Naive thymus-derived CD4-positive, alpha-beta T cell (primary cell): Measurements from ENCODE around the gene RNF8. TPM values are rescaled to one million over a fixed set of nuclear protein-coding genes. Genes with fewer than 3 reads are reported as not detected.

ENCODE experiments used
- ATAC-seq: fragments of 150-1000 bp; cut with Tn5 transposase; 2 replicates; pipeline ENCODE4 v1.10.0; 2021; ENCODE audit warnings: mild to moderate bottlenecking, moderate library complexity
- CTCF ChIA-PET: fragments of 350-600 bp; sonication (Branson Sonifier 250); formaldehyde crosslinking; loops from one replicate; lab custom pipeline; 2021; ENCODE audit warnings: antibody characterized with exemption; lab: Charles Lee
- POLR2A ChIA-PET: fragments of 350-600 bp; sonication (Branson Sonifier 250); formaldehyde crosslinking; loops from one replicate; lab custom pipeline; 2021; ENCODE audit warnings: antibody characterized with exemption, inconsistent platforms; lab: Charles Lee
- DNase-seq, 9 donors: peaks; one replicate each; pipeline versions ENCODE4 v3.0.0 to v3.0.0-alpha.2; 2020 to 2022; ENCODE audit warnings: mixed read lengths in 1 of 9
- H3K27ac ChIP-seq: one replicate; pipeline ENCODE4 v1.7.0; 2013; ENCODE audit warnings: mild to moderate bottlenecking, low read depth, low read length, moderate library complexity
- H3K27me3 ChIP-seq, 2 donors: one replicate each; pipeline ENCODE4 v1.7.0; 2013; ENCODE audit warnings: low read length in 2 of 2, mild to moderate bottlenecking in 2 of 2, moderate library complexity in 2 of 2; ENCODE audit not compliant: control insufficient read depth in 2 of 2, insufficient read depth in 2 of 2
- H3K36me3 ChIP-seq, 3 experiments: 1 replicate in 2 of 3; 2 replicates in 1 of 3; pipeline ENCODE4 v1.7.0; 2013; ENCODE audit warnings: low read length in 3 of 3, mild to moderate bottlenecking in 3 of 3, moderate library complexity in 1 of 3; ENCODE audit not compliant: insufficient read depth in 3 of 3, control insufficient read depth in 2 of 3
- H3K4me1 ChIP-seq, 2 donors: one replicate each; pipeline ENCODE4 v1.7.0; 2013; ENCODE audit warnings: low read length in 2 of 2, mild to moderate bottlenecking in 2 of 2, moderate library complexity in 1 of 2; ENCODE audit not compliant: control insufficient read depth in 2 of 2, insufficient read depth in 2 of 2
- H3K4me3 ChIP-seq: 2 replicates; pipeline ENCODE4 v1.7.0; 2013; ENCODE audit warnings: mild to moderate bottlenecking, low read length
- H3K9me3 ChIP-seq, 3 experiments: 1 replicate in 2 of 3; 2 replicates in 1 of 3; pipeline ENCODE4 v1.7.0; 2013; ENCODE audit warnings: low read length in 3 of 3; ENCODE audit not compliant: control insufficient read depth in 2 of 3
- H3K27ac Mint-ChIP-seq, 9 donors: one replicate each; pipeline ENCODE4 v1.8.0; 2020 to 2022; ENCODE audit warnings: mixed read lengths in 9 of 9, mild to moderate bottlenecking in 8 of 9, moderate library complexity in 5 of 9, inconsistent platforms in 2 of 9
- H3K27me3 Mint-ChIP-seq, 5 donors: one replicate each; pipeline ENCODE4 v1.8.0; 2021 to 2022; ENCODE audit warnings: mixed read lengths in 5 of 5, mild to moderate bottlenecking in 1 of 5
- H3K36me3 Mint-ChIP-seq, 5 donors: one replicate each; pipeline ENCODE4 v1.8.0; 2020 to 2022; ENCODE audit warnings: mixed read lengths in 5 of 5, mild to moderate bottlenecking in 3 of 5, inconsistent platforms in 1 of 5
- H3K4me1 Mint-ChIP-seq, 7 donors: one replicate each; pipeline ENCODE4 v1.8.0; 2020 to 2022; ENCODE audit warnings: mixed read lengths in 7 of 7, mild to moderate bottlenecking in 3 of 7, inconsistent platforms in 1 of 7
- H3K4me3 Mint-ChIP-seq, 10 donors: one replicate each; pipeline ENCODE4 v1.8.0; 2020 to 2022; ENCODE audit warnings: mild to moderate bottlenecking in 10 of 10, mixed read lengths in 10 of 10, moderate library complexity in 6 of 10, inconsistent platforms in 2 of 10
- H3K9me3 Mint-ChIP-seq, 11 donors: one replicate each; pipeline ENCODE4 v1.8.0; 2020 to 2022; ENCODE audit warnings: mixed read lengths in 11 of 11, mild to moderate bottlenecking in 4 of 11, inconsistent platforms in 1 of 11, moderate library complexity in 1 of 11
- intact Hi-C, 2 donors: fragments of 100-400 bp; cut with micrococcal nuclease; formaldehyde crosslinking; loops; one replicate each; pipeline ENCODE4 v1.15.1; 2023
- polyA plus RNA-seq, 2 donors: library from polyadenylated mRNA; unstranded; fragments of 300-500 nt; fragmentation: Illumina TruSeq; gene quantifications; one replicate each; pipeline ENCODE4 v1.2.3, GENCODE V29; 2021
- total RNA-seq, 6 experiments: library from RNA in 5 of 6; stranded (reverse) in 5 of 6; gene quantifications; 1 replicate in 5 of 6; 2 replicates in 1 of 6; pipeline ENCODE4 v1.2.3 and lab custom pipeline; 2021 to 2026

RNF8 gene
- total and polyA plus RNA-seq, 7 experiments from 2014 or later: 7.1 to 26.0 (median 15.8) TPM

GRCh38 chr6:37389857-37390256 is 36.1 kb downstream of the RNF8 start:
- CTCF ChIA-PET: no interaction called here
- H3K27me3 Mint-ChIP-seq: no peaks in the 10 kb centered on the region

GRCh38 chr6:37391120-37391519 is 37.3 kb downstream of the RNF8 start:
- H3K36me3 Mint-ChIP-seq: peaks cover 0 to 16% (median 6%) of the 10 kb centered on the region in 5 donors
- H3K4me1 ChIP-seq: no peaks in the 10 kb centered on the region
- no peak overlapping the region for H3K4me3 Mint-ChIP-seq
- CTCF ChIA-PET: no interaction called here
- H3K27ac ChIP-seq: no peak overlapping the region
- ATAC-seq: no peak
- POLR2A ChIA-PET: no interaction called here
- no peak for DNase-seq
- H3K4me1 Mint-ChIP-seq: peaks cover 0 to 6% (median 0%) of the 10 kb centered on the region in 7 donors
- H3K36me3 ChIP-seq: peaks cover 0 to 54% (median 19%) of the 10 kb centered on the region in 3 experiments
- peak overlapping the region in 3 of 9 donors; percentile 34 to 78 (median 53) for H3K27ac Mint-ChIP-seq
- no peaks in the 10 kb centered on the region for H3K27me3 Mint-ChIP-seq
- no peaks in the 10 kb centered on the region for H3K9me3 ChIP-seq
- no peak overlapping the region for H3K4me3 ChIP-seq
- intact Hi-C loops: no loop called here
- no peaks in the 10 kb centered on the region for H3K9me3 Mint-ChIP-seq
- H3K27me3 ChIP-seq: no peaks in the 10 kb centered on the region

More at GRCh38 chr6:37389857-37390256, 36.1 kb downstream of the RNF8 start:
- H3K9me3 ChIP-seq: no peaks in the 10 kb centered on the region
- DNase-seq (no peak), ATAC-seq (no peak)
- POLR2A ChIA-PET: interaction anchor here (0.6 kb wide), 1 partner anchor 35 kb away, joined by 3 read pairs; no protein-coding TSS in a partner anchor
- H3K27ac ChIP-seq: no peak overlapping the region
- no peaks in the 10 kb centered on the region for H3K27me3 ChIP-seq
- Mint-ChIP-seq H3K4me3 (no peak overlapping the region), H3K27ac (no peak overlapping the region), H3K9me3 (no peaks in the 10 kb centered on the region), H3K4me1 (peaks cover 0 to 6% (median 0%) of the 10 kb centered on the region in 7 donors), H3K36me3 (peaks cover 0 to 10% (median 6%) of the 10 kb centered on the region in 5 donors)
- intact Hi-C loops: no loop called here
- H3K36me3 ChIP-seq: peaks cover 0 to 54% (median 19%) of the 10 kb centered on the region in 3 experiments
- H3K4me1 ChIP-seq: no peaks in the 10 kb centered on the region
- H3K4me3 ChIP-seq: no peak overlapping the region

- CTCF ChIA-PET: interaction anchor here (0.6 kb wide), 1 partner anchor 12 kb away, joined by 3 read pairs; no protein-coding TSS in a partner anchor
- ATAC-seq: no peak
These were observed 39.0 kb downstream of the RNF8 start for GRCh38 chr6:37392821-37393220.

DNA sequence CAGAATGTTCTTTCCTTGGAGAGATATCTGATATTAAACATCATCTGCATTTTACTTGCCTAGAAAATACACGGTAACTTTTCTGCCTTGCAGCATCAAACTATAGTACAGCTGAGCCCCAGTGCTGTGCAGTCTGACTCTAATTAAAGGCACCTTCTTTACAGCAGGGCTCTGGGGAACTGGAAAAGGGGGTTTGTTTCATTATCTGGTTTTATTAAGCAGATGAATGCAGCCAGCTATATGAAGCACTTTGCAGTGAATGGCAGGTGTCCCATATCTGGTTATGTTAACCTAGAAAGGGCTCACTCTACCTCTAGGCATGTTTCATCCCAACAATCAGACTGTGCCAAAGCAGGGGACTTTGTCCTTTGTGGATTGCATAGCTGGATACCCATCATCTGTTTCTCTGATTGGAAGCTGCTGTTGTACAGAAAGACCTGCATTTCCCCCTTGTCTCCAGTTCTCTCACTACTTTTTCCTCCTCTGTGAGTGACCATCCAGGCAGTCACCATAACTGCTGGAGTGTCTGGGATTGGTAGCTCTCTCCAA is 39.7 kb downstream of the RNF8 start:
- intact Hi-C loops: no loop called here
- no peak overlapping the region for H3K27ac ChIP-seq
- peaks cover 0 to 36% (median 6%) of the 10 kb centered on the region in 3 experiments for H3K36me3 ChIP-seq
- no peaks in the 10 kb centered on the region for H3K27me3 ChIP-seq
- ATAC-seq: no peak
- H3K9me3 Mint-ChIP-seq: no peaks in the 10 kb centered on the region
- CTCF ChIA-PET: interaction anchor here (0.5 to 0.6 kb wide), 3 partner anchors 88 to 1877 kb away, joined by 3 to 6 read pairs (median 4); no protein-coding TSS in a partner anchor
- POLR2A ChIA-PET: no interaction called here
- peaks cover 0 to 6% (median 0%) of the 10 kb centered on the region in 7 donors for H3K4me1 Mint-ChIP-seq
- DNase-seq: no peak
- H3K27ac Mint-ChIP-seq: peak overlapping the region in 1 of 9 donors; percentile 14
- no peaks in the 10 kb centered on the region for H3K4me1 ChIP-seq
- H3K27me3 Mint-ChIP-seq: peaks cover 0 to 3% (median 0%) of the 10 kb centered on the region in 5 donors
- no peak overlapping the region for H3K4me3 ChIP-seq
- peaks cover 0 to 16% (median 6%) of the 10 kb centered on the region in 5 donors for H3K36me3 Mint-ChIP-seq
- H3K9me3 ChIP-seq: no peaks in the 10 kb centered on the region
- H3K4me3 Mint-ChIP-seq: no peak overlapping the region

More at GRCh38 chr6:37392821-37393220, 39.0 kb downstream of the RNF8 start:
- Mint-ChIP-seq H3K27ac (peak overlapping the region in 2 of 9 donors; percentile 48 to 53), H3K36me3 (peaks cover 0 to 16% (median 6%) of the 10 kb centered on the region in 5 donors), H3K4me1 (peaks cover 0 to 6% (median 0%) of the 10 kb centered on the region in 7 donors), H3K27me3 (no peaks in the 10 kb centered on the region), H3K9me3 (no peaks in the 10 kb centered on the region), H3K4me3 (no peak overlapping the region)
- intact Hi-C loops: no loop called here
- Histone ChIP-seq H3K4me1 (no peaks in the 10 kb centered on the region), H3K4me3 (no peak overlapping the region), H3K27me3 (no peaks in the 10 kb centered on the region), H3K27ac (no peak overlapping the region), H3K9me3 (no peaks in the 10 kb centered on the region), H3K36me3 (peaks cover 0 to 42% (median 11%) of the 10 kb centered on the region in 3 experiments)
- POLR2A ChIA-PET: no interaction called here
- no peak for DNase-seq

- H3K27me3 Mint-ChIP-seq: peaks cover 0 to 18% (median 0%) of the 10 kb centered on the region in 5 donors
- no peak for DNase-seq
- Histone ChIP-seq H3K4me3 (no peak overlapping the region), H3K9me3 (no peaks in the 10 kb centered on the region), H3K27ac (no peak overlapping the region), H3K27me3 (no peaks in the 10 kb centered on the region), H3K36me3 (peaks cover 0 to 8% (median 0%) of the 10 kb centered on the region in 3 experiments), H3K4me1 (no peaks in the 10 kb centered on the region)
- H3K4me3 Mint-ChIP-seq: no peak overlapping the region
- POLR2A ChIA-PET: no interaction called here
- no peak for ATAC-seq
- CTCF ChIA-PET: interaction anchor here (0.9 kb wide), 1 partner anchor 60 kb away, joined by 3 read pairs; no protein-coding TSS in a partner anchor
- peaks cover 0 to 10% (median 0%) of the 10 kb centered on the region in 5 donors for H3K36me3 Mint-ChIP-seq
- H3K27ac Mint-ChIP-seq: no peak overlapping the region
- peaks cover 0 to 5% (median 0%) of the 10 kb centered on the region in 7 donors for H3K4me1 Mint-ChIP-seq
- peaks cover 0 to 2% (median 0%) of the 10 kb centered on the region in 11 donors for H3K9me3 Mint-ChIP-seq
- intact Hi-C loops: no loop called here
These were observed 42.9 kb downstream of the RNF8 start for GRCh38 chr6:37396571-37397180.

GRCh38 chr6:37399131-37399530 is 45.3 kb downstream of the RNF8 start:
- intact Hi-C loops: no loop called here
- Histone ChIP-seq H3K9me3 (no peaks in the 10 kb centered on the region), H3K27me3 (no peaks in the 10 kb centered on the region), H3K4me1 (no peaks in the 10 kb centered on the region), H3K27ac (no peak overlapping the region), H3K36me3 (no peaks in the 10 kb centered on the region), H3K4me3 (no peak overlapping the region)
- DNase-seq (no peak), ATAC-seq (no peak)
- ChIA-PET CTCF (no interaction called here), POLR2A (no interaction called here)
- Mint-ChIP-seq H3K27me3 (peaks cover 0 to 36% (median 0%) of the 10 kb centered on the region in 5 donors), H3K36me3 (peaks cover 0 to 6% (median 0%) of the 10 kb centered on the region in 5 donors), H3K27ac (no peak overlapping the region), H3K9me3 (peaks cover 0 to 5% (median 0%) of the 10 kb centered on the region in 11 donors), H3K4me1 (peaks cover 0 to 5% (median 0%) of the 10 kb centered on the region in 7 donors), H3K4me3 (no peak overlapping the region)
